HG02852 (cell line): ENCODE data around the gene TTC33.
"Not testable (repeated sequence)": the region's sequence is repeated elsewhere in the genome, so short reads cannot be mapped to it uniquely, and the experiment has no call there.

ENCODE experiments used
- ATAC-seq: cut with Tn5 transposase; IDR thresholded peaks from one replicate; pipeline ENCODE4 v1.9.1; 2021; ENCODE audit warnings: mild to moderate bottlenecking, moderate library complexity; ENCODE audit not compliant: unreplicated experiment

TTC33 gene

DNA sequence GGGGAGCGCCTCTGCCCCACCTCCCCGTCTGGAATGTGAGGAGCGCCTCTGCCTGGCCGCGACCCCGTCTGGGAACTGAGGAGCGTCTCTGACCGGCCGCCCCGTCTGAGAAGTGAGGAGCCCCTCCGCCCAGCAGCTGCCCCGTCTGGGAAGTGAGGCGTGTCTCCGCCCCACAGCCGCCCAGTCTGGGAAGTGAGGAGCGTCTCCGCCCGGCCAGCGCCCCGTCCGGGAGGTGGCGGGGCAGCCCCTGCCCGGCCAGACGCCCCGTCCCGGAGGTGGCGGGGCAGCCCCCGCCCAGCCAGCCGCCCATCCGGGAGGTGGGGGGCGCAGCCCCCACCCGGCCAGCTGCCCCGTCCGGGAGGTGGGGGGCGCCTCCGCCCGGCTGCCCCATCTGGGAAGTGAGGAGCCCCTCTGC, 33.3 kb downstream of the TTC33 start:
- not testable (repeated sequence) for ATAC-seq

GRCh38 chr5:40720069-40720468, 35.7 kb downstream of the TTC33 start:
- no peak for ATAC-seq

DNA sequence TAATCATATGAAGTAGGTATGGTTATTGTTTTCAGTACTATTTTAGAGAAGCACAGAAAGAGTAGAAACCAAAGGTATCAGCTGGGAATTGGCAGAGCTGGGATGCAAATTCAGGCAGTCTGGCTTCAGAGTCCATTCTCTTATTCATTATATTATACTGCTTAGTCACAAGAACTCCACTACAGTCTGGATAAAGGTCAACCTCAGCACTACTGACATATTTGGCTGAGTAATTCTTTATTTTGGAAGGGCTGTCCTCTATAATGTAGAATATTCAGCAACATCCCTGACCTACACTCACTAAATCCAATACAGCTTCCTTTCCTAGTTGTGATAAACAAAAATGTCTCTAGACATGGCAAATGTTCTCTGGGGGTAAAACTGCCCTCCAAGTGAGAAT, 38.5 kb downstream of the TTC33 start:
- ATAC-seq = no peak

DNA sequence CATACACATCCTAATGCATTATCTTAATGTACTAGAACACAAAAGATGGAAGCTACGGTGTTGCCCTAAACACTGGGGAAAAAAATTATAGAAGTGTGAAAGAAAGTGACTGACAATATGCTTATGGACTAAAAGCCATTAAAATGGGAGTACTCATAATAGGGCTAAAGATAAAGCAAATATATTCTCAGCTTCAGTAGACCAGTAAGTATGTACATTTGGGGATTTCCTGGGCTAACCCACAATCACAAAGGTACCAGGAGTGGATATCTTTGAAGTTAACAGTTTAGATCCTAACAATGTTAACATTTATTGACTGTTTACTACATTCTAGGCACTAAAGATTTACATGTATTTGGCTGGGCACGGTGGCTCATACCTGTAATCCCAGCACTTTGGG, 39.2 kb downstream of the TTC33 start:
- ATAC-seq = no peak

- no peak for ATAC-seq
Measured at GRCh38 chr5:40716000-40716399, 39.8 kb downstream of the TTC33 start.

GRCh38 chr5:40714001-40714400, 41.8 kb downstream of the TTC33 start:
- no peak for ATAC-seq

GRCh38 chr5:40710575-40710974, 45.2 kb downstream of the TTC33 start:
- ATAC-seq = not testable (repeated sequence)

- ATAC-seq = not testable (repeated sequence)
Measured at GRCh38 chr5:40705484-40705883, 50.3 kb downstream of the TTC33 start.

GRCh38 chr5:40702027-40702426, 53.7 kb downstream of the TTC33 start:
- not testable (repeated sequence) for ATAC-seq

DNA sequence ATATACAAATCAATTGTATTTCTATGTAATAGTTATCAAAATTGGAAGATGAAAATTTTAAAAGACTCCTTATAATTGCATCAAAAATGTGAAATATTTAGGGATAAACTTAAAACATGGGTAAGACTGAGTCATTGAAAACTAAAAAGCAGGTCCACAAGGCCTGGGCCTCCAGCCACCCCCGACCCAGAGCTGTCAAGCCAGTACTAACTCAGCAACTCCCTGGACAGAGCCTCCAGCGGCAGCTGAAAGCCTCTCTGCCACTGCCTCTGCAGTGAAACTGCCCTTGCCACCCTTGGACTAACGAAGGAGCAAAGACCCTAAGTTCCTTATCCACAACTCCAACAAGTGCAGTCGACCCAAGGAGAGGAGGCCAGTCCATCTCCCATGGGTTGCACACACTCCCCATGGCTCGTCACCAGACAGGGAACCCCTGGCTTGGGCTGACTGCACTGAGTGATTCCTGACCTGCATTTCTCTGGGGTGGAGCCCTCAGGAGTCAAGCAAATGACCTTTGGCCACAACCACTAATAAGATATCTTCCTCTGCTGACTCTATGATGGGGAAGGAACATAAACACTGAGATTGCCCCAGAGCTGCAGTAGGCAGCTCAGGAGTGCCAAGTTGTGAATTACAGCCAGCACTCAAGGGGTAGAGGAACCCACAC, 55.5 kb downstream of the TTC33 start:
- ATAC-seq = no peak

DNA sequence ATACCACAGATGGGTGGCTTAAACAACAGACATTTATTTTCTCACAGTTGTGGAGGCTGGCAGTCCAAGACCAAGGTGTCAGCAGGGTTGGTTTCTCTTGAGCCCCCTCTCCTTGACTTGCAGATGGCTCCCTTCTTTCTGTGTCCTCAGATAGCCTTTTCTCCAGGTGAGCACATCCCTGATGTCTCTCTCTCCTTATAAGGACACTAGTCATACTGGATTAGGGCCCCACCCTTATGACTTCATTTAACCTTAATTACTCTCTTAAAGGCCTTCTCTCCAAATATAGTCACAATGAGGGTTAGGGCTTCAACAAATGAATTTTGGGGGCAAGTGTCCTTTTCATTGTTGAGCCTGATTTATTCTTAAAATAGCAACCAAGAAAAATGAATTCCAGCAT, 61.3 kb downstream of the TTC33 start:
- no peak for ATAC-seq

- no peak for ATAC-seq
Measured at GRCh38 chr5:40691894-40692293, 63.9 kb downstream of the TTC33 start.

GRCh38 chr5:40690267-40690666, 65.5 kb downstream of the TTC33 start:
- no peak for ATAC-seq

DNA sequence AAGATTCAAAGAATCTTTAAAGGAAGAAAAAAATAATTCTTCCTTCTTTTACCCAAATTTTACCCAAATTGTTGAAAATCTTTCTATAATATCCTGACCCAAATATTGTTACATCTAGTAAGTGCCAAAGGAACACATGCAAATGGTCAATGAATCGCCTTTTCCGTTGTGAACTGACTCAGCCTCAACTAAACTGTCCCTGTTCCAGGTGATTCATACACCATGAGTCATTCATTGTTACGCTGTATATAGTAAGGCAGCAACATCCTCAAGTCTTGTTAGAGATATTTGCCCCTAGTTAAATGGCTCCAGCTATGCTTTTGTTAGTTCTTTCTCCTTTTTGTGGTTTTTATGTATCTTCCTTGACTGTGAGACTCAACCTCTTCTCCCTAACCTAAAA, 66.3 kb downstream of the TTC33 start:
- peak; percentile 61 for ATAC-seq

- no peak for ATAC-seq
Measured at GRCh38 chr5:40688996-40689395, 66.8 kb downstream of the TTC33 start.

DNA sequence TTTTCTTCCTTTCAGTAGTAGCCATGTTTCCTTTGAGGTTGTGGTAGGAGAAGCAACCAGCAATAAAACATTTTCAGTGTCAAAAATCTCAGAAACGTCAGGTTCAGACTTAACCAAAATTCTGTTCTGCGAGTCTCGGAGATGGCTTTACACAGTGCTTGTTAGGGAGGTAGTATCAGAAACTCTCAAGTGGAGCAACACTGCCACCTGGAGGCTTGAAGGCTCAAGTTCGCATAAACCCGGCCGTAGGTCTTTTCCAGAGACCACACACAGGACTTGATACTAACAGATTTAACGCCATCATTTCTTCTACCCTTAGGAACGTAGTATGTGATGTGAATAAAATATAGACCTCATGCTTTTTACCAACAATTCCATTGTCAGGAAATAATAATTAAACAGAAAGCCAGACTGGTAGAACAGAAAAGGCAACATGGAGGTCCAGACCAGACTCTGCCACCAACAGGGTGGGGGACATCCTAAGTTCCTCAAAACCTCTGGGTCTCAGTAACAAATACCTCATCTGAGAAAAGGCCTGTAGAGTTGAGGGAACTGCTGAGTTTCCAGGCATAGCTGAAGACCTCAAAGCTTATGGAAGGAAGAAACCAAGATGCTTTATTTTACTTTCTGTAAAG, 67.5 kb downstream of the TTC33 start:
- ATAC-seq = peak; percentile 94

- ATAC-seq = no peak
Measured at GRCh38 chr5:40687321-40687720, 68.4 kb downstream of the TTC33 start.

GRCh38 chr5:40685976-40686486, 69.7 kb downstream of the TTC33 start:
- no peak for ATAC-seq

GRCh38 chr5:40685193-40685592, 70.6 kb downstream of the TTC33 start:
- no peak for ATAC-seq

GRCh38 chr5:40683305-40683704, 72.5 kb downstream of the TTC33 start:
- no peak for ATAC-seq

DNA sequence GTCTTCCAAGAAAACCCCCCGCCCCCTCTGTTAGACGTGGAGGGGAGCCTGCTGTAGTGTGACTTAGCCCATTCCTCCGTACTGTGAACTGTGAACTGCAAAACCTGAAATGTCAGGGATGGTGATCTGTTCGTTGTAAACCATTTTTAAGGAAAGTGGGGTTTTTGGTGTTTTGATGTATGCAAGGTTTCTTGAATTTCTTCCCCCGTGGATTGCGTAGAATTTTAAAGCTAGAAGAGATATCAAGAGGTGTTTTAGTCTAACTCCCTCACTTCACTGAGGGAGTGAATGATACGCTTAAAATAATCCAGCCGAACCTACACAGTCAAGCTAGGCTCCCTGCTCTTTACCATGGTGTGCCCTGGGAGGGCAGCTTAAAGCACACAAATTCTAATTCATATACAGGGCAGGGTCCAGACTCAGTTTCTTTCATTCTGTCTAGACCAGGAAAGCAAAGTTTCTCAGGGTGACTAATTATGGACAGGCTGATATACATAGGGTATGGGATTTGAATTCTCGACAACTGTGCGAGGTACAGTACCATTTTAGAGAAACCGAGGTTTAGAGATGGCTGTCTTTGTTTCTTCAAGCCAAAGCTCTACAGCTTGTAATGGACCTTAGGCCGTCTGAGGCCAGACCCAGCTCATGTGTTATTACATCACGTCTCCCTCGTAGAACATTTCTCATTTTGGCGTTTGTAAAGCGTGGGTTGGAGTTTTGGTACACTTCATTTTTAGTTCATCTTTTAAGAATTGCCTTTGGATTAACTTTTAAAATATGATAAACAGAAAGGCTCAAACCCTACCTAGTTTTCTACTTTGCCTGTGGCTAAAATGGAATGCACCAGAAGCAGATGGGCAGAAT, 73.4 kb downstream of the TTC33 start:
- no peak for ATAC-seq
